ENCODE results near the gene RGS21.

Gene RGS21

DNA sequence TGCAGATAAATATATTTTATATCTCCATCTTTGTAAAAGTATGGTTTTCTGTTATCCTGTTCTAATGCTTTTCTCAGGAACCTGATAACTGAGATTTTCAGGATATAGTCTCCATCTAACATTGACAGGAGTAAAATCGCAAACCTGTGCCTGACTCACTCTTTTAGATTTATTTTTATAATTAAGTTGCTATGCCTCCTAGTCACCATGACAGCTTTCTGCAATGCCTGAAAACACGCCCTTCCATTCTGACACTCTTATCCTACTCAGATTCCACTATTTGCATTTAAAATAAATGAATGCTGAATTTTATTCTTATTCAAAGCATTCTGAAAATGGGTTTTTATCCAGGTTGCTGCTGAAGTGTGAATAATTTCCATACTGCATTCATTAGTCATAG lies 62.8 kb downstream of the RGS21 start:
- no peak for DNase-seq

DNA sequence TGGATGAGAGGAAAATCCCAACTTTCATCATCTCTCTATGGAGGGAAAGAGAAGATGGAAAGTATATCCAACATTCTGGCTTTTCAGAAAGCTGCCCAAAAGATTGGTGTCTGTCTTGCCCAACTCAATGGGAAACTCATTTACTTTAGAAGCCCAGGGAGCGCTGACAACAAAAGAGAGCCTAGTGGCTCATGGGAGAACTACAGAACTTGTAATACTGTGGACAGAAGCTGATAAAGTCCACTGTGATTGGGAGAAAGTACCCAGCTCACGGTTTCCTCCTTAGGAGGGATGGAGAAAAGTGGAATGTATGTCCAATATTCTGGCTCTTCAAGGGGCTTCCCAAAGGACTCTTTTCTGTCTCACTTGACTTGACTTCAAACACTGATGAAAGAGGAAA lies 66.0 kb downstream of the RGS21 start:
- DNase-seq = no peak

DNA sequence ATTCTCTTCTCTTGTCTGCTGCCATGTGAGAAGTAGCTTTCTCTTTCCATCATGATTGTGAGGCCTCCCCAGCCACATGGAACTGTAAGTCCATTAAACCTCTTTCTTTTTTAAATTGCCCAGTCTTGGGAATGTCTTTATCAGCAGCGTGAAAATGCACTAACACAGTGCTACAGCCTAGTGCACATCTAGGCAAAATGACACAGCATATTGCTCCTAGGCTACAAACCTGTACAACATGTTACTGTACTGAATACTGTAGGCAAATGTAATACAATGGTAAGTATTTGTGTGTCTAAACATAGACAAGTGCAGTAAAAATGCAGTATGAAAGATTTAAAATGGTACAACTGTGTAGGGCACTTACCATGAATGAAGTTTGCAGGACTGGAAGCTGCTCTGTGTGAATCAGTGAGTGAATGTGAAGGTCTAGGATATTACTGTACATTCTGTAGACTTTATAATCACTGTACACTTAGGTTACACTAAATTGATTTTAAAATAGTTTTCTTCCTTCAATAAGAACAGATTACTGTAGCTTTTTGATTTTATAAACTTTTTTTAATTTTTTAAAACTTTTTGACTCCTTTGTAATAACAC lies 69.4 kb downstream of the RGS21 start:
- no peak for DNase-seq

DNA sequence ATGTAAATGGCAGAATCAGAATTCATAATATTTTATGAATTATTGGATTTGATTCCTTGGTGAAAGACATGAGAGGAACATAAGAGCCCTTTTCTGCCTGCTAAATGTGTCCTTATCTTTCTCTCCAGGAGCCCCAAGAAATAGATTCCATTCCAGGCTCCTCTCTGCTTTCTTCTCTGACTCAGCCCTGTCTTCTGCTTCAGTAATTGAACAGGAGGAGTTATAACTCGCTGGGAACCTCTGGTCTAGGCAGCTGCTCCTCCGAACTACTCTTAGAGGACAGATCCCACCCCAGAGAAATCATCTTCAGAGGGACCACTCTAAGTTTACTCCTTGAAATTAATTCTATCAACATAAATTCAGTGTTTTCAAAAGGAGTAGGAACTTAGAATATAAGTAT lies 78.4 kb downstream of the RGS21 start:
- no peak for DNase-seq

DNA sequence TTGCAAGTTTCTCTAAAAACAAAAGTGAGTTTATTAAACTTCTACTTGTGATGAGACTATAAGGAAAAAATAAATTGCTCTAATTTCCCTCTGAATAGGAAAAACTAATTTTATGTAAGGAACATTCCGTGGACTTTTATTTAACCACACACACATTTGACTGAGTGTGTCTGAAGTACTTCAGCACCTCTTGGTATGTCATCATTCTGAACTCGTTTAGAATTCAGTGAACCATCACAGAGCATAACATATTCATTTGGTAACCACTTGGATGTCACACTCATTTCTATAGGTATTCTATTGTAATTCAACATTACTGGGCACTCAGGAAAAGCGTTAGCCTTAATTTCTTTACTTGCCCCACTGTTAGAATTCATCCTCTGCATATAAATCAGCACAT lies 79.1 kb downstream of the RGS21 start:
- DNase-seq = no peak

DNA sequence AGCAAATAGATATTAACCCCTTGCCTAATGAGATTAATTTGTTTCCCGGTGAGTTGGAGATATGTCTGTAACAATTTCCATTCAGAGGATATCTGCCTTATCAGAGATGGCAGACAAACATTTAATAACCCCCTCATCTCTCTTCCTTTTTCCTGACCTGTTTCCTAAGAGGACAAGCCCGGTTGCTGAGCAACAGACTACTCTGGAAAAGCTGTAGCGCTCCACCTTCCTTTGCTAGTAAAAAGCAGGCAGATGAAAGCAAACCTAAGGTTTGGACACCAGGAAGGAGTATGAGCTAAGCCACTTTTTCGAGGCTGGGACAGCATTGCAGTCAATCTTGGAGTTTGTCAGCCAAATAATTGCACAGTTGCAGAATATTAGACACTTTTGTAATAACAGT lies 82.4 kb downstream of the RGS21 start:
- DNase-seq = no peak

DNA sequence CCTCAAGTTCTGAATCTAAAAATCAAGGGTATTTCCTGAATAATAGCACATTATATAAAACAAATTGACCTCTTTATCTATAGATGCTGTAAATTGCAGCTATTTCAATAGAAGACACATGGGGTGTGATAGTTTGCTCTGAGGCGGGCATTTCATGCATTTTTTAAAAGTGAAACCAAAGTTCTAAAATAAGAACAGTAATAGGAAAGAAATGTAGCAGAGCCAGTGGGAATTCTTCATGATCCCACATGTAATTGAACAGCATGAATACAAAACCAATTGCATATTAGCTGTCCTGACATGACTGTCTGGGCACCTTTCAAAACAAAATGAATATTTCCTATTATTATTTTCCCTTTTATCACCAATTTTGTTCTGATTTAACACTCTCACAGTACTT lies 85.0 kb downstream of the RGS21 start:
- no peak for DNase-seq

DNA sequence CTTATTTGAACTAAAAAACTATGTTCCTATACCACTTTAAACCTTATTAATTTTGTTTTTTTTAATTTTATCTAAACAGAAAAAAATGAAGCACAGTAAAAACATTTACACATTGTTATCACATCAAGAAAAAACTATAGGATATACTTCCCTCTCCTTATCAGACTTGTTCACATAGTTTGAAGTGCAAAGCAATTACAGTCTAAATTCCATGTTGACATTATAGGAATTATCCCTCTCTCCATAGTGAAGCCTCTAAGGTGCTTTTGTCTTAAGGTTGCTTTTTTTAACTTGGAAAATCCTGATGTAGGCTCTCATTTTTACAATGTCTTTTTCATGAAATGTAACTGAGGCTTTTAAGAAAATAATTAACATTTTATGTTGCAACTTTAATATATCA lies 85.8 kb downstream of the RGS21 start:
- no peak for DNase-seq

DNA sequence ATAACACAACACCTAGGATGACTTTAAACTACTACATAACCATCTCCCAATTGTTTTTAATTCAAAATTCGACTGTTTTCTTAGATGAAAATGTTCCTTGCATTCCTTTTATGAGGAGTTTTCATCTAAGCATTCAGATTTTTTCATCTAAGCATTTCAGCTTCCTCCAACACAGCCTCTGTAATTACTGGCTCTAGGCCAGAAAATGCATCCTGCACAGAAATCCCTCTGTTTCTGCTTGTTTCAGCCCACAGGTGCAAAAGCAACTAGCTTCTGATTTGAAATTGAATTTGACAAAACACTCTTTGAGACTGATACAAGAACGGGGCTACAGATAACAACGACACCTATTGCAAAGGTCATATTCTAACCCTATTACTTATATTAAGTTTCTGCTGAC lies 90.4 kb downstream of the RGS21 start:
- DNase-seq = no peak

Measured in effector CD4-positive, alpha-beta T cell (primary cell).